Measurements from ENCODE around the gene KRCC1. TPM values are rescaled to one million over a fixed set of nuclear protein-coding genes. Genes with fewer than 3 reads are reported as not detected.
"Not testable (repeated sequence)": the region's sequence is repeated elsewhere in the genome, so short reads cannot be mapped to it uniquely, and the experiment has no call there.

The KRCC1 gene
- total and polyA plus RNA-seq, 8 donors = 8.3 to 21.2 (median 10.6) TPM

DNA sequence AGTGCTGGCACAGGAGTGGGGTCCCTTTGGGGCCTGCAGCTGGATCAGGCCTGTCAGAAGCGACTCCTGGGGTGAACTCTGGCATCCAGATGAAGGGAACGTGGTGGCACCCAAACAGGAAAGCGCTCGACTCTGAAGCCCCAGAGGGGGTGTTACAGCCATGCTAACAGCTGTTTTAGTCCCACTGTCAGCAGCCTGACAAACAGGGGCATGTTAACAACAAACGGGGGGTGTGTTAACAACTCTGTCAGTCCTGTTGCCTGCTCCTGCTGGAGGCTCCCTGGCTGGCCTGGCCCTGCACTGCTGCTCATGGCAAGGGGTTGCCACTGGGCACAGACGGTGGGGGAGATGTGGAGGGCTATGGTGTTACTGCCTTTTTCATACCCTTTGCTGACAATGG, 36.7 kb downstream of the KRCC1 start:
- ATAC-seq = no peak
- no peak for FAIRE-seq
- no peak overlapping the region for H3K27ac ChIP-seq
- no peak for DNase-seq
- H3K4me1 ChIP-seq = peaks cover 0 to 12% (median 0%) of the 10 kb centered on the region in 3 donors
- intact Hi-C loops (cut with DNase I) = no loop called here
- H3K9me3 ChIP-seq = no peaks in the 10 kb centered on the region
- TF ChIP-seq, protein P1, sequence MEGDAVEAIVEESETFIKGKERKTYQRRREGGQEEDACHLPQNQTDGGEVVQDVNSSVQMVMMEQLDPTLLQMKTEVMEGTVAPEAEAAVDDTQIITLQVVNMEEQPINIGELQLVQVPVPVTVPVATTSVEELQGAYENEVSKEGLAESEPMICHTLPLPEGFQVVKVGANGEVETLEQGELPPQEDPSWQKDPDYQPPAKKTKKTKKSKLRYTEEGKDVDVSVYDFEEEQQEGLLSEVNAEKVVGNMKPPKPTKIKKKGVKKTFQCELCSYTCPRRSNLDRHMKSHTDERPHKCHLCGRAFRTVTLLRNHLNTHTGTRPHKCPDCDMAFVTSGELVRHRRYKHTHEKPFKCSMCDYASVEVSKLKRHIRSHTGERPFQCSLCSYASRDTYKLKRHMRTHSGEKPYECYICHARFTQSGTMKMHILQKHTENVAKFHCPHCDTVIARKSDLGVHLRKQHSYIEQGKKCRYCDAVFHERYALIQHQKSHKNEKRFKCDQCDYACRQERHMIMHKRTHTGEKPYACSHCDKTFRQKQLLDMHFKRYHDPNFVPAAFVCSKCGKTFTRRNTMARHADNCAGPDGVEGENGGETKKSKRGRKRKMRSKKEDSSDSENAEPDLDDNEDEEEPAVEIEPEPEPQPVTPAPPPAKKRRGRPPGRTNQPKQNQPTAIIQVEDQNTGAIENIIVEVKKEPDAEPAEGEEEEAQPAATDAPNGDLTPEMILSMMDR (IDR thresholded peaks at IDR 0.05) = no peak
- H3K36me3 ChIP-seq = no peaks in the 10 kb centered on the region
- no peaks in the 10 kb centered on the region for H3K27me3 ChIP-seq
- no peak overlapping the region for H3K4me3 ChIP-seq
- 82 to 93% methylated on average over 6 of the region's 6 CpGs for WGBS, 2 donors

DNA sequence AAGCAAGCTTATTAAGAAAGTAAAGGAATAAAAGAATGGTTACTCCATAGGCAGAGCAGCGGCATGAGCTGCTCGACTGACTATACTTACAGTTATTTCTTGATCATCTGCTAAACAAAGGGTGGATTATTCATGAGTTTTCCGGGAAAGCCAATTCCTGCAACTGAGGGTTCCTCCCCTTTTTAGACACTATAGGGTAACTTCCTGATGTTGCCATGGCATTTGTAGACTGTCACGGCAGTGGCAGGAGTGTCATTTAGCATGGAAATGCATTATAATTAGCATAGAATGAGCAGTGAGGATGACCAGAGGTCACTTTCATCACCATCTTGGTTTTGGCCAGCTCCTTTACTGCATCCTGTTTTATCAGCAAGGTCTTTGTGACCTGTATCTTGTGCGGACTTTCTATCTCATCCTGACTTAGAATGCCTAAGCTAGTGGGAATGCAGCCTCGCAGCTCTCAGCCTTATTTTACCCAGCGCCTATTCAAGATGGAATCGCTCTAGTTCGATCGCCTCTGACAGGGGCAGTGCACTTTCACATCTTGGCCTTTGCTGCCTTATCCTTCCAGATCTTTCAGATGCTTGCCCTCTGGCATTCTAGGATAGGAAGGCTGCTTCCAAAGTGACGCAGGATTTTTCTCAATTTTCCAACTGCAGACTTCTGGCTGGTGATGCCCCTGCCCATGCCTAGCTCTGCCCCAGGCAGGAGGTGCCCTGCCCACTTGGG, 37.3 kb downstream of the KRCC1 start:
- FAIRE-seq; ATAC-seq; H3K27me3 ChIP-seq; H3K9me3 ChIP-seq; H3K36me3 ChIP-seq; intact Hi-C loops (cut with DNase I); H3K27ac ChIP-seq; DNase-seq: not testable (repeated sequence)
- Histone ChIP-seq H3K4me1 (peaks cover 0 to 12% (median 0%) of the 10 kb centered on the region in 3 donors), H3K4me3 (peak overlapping the region in 2 of 4 donors; percentile 62 to 67)
- WGBS, 2 donors = 79 to 86% methylated on average over 11 of the region's 11 CpGs

- DNase-seq; intact Hi-C loops (cut with DNase I); H3K27me3 ChIP-seq; FAIRE-seq; H3K27ac ChIP-seq; H3K9me3 ChIP-seq; ATAC-seq; H3K36me3 ChIP-seq: not testable (repeated sequence)
- WGBS, 2 donors = 54 to 66% methylated on average over 2 of the region's 2 CpGs
- H3K4me1 ChIP-seq = peaks cover 0 to 12% (median 0%) of the 10 kb centered on the region in 3 donors
- peak overlapping the region in 2 of 4 donors; percentile 62 to 67 for H3K4me3 ChIP-seq
These were observed 37.9 kb downstream of the KRCC1 start for GRCh38 chr2:88017780-88018038.

- Histone ChIP-seq H3K36me3 (no peaks in the 10 kb centered on the region), H3K27me3 (no peaks in the 10 kb centered on the region), H3K4me3 (peak overlapping the region; percentile 52 to 67 (median 58)), H3K4me1 (peaks cover 0 to 12% (median 0%) of the 10 kb centered on the region in 3 donors), H3K9me3 (no peaks in the 10 kb centered on the region), H3K27ac (peak overlapping the region; percentile 77 to 98 (median 92))
- intact Hi-C loops (cut with DNase I) = no loop called here
- TF ChIP-seq, protein P1 (IDR thresholded peaks at IDR 0.05) = no peak
- ATAC-seq (peak; percentile 70 to 85 (median 84)), DNase-seq (peak; percentile 26 to 86 (median 69)), FAIRE-seq (no peak)
- WGBS, 2 donors = 8 to 9% methylated on average over 45 to 46 of the region's 46 CpGs
These were observed 38.4 kb downstream of the KRCC1 start for GRCh38 chr2:88016960-88017779.

GRCh38 chr2:88016086-88016959, 39.3 kb downstream of the KRCC1 start, which contains the start of gene RNU2-63P:
Gene RNU2-63P (minus strand): TSS chr2:88016547.
- no peak for FAIRE-seq

More at GRCh38 chr2:88016086-88016959, 39.3 kb downstream of the KRCC1 start, which contains the start of gene RNU2-63P:
- DNase-seq = peak; percentile 66 to 87 (median 82)
- Histone ChIP-seq H3K9me3 (no peaks in the 10 kb centered on the region), H3K27me3 (no peaks in the 10 kb centered on the region), H3K36me3 (no peaks in the 10 kb centered on the region), H3K27ac (peak within 1 kb of the TSS; percentile 77 to 98 (median 92)), H3K4me3 (peak within 1 kb of the TSS; percentile 52 to 67 (median 58)), H3K4me1 (peaks cover 0 to 9% (median 0%) of the 10 kb centered on the region in 3 donors)
- TF ChIP-seq, protein P1 (IDR thresholded peaks at IDR 0.05) = no peak
- intact Hi-C loops (cut with DNase I) = no loop called here
- ATAC-seq = peak; percentile 92 to 97 (median 94)
- WGBS, 2 donors = 3 to 4% methylated on average over 34 of the region's 34 CpGs
